HK-2 (cell line): ENCODE data around the gene ESX1.
"Not testable (repeated sequence)": the region's sequence is repeated elsewhere in the genome, so short reads cannot be mapped to it uniquely, and the experiment has no call there.

Source experiments
- DNase-seq: peaks from one replicate; pipeline ENCODE4 v3.0.0-alpha.2; 2018; ENCODE audit not compliant: unreplicated experiment

The ESX1 gene

GRCh38 chrX:104254442-104255115 is at the start of gene ESX1:
TSS of gene ESX1 (minus strand) at chrX:104254933. CDS start at chrX:104254849, 84 bp downstream.
- DNase-seq: peak; percentile 3

DNA sequence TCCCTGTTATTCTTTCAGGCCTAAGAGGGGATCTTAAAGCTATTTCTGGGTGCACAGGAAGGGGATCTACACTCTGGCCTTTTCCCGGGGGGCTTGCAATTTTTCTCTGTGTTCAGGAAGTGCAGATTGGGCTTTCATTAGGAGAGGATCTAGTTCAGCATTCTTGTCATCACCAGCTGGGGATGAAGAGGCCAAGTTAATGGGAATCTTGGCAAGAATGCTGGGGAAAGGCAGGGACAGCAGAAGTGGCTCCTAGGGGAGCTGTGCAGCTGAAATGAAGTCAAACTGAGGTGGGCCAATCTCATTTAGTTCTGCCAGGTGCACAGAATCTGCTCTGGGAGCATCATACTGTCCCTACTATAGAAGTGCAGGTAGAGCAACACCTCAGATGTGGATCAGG is 40.9 kb upstream of the ESX1 start:
- no peak for DNase-seq

DNA sequence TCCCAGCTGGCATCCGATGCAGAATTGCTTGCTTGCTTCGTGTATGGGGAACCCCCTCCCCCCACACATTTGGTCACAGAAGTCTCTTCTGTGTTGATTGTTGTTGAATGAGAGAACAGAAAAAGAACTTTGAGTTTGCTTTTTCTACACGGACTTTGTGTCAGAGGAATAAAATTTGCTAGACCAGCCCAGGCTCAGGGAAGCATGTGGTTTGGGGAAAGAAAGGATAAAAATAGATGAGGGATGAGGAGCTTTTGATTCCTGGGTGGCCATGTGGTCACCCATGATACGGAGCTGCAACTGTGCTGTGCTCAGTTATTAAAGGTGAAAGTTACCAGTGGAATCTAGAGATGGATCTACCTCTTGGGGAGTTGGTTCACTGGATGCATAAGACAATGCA is 34.2 kb upstream of the ESX1 start:
- no peak for DNase-seq

GRCh38 chrX:104288269-104288668 is 33.5 kb upstream of the ESX1 start:
- no peak for DNase-seq

DNA sequence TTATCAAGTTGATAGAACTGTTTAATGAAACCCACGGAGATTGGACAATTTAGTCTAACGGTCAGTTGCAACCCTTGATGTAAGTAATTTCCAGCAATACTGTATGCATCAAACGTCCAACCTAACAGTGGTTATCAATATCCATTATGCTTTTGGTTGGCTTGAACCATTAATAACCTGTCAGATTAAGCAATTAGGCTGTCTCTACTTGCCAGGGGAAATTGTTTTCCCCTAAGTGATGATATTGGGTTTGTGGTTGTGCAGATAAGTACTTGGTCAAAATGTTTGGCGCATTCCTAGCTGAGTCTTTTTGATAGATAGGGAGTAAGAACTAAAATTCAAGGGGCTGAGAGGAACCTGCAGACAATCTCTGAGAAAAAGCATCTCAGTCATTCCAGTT is 30.5 kb upstream of the ESX1 start:
- DNase-seq: no peak

GRCh38 chrX:104284507-104284906 is 29.8 kb upstream of the ESX1 start:
- no peak for DNase-seq

DNA sequence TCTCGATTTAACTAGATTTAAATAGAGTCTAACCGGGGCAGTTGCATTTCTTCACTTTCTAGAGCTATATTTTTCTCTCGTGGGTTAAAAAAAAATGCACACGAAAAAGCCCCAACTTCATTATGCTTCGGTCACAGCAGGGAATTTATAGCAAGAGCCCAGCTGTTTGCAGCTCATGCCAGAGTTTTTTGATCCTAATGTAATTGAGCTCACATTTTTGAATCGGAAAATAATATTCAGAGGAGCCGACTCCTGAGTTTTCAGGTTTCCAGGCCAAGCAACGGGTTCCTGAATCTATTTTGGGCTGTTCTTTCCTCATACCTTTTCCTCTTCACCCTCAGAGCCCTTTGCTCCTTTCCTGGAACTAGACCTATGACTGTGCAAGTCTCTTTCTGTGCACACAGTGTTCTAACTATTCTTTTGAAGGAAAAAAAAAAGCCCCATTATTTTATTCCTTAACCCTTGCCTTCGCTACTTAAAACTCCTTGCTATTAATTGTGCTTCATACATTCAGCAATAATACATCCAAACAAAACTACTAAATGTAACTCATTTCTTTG is 27.5 kb upstream of the ESX1 start:
- DNase-seq: no peak

DNA sequence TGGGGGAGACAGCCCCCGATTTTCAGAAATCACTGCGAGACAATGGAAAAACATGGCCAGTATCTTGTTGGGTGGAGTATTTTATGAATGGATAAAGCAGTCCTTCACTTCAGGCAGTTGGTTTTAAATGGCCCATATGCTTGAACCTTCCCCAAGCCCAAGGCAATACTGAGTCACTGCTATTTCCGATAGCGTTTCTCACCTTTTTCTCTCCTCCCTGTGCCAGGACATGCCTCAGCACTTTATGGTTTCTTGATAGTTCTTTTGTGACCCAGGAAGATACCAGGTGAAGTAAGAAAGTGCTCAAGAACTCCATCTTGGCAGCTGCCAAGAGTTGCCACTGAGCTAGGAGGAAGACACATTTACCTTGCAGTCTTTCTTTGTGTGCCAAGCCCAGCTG is 26.8 kb upstream of the ESX1 start:
- no peak for DNase-seq

DNA sequence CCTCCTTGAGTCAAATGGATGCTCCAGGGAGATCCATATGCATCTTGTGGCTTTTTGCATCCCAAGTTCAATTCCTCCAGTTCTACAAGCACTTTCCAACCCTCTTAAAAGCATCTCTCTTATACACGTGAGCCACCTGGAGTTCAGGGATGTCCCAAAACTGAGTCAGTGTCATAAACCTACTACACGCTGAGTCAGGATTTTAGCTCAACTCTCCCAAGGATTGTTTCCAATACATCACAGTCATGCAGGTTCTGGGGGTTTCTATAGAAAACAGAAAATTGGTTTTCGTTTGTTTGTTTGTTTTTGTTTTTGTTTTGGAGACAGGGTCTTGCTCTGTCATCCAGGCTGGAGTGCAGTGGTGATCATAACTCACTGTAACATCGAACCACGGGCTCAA is 25.9 kb upstream of the ESX1 start:
- no peak for DNase-seq

DNA sequence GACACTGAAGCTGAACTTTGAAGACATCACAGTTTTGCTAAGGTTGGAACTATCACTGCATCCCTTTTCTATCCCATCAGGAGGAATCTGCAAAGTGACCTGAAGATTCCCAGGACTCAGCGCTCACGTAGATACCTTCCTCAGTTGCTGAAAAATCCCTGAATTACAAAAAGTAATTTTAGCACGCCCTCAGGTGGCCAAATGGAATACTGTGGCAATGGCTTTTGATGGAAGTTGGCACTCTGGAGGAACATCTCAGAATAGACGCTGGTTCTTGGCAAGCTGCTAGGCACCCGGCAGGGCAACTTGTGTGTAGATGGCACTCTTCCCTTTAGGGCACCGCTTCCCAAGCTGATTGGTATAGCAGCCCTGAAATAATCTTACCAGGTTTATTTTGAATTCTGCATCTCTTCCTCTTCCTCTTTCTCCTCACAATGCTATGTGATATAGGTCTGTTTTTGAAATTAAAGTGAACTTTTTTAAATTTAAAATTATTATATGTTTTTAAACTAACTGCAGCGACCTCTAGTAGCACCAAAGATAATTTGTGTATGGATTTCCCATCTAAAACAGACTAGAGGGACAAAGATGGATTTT is 16.3 kb upstream of the ESX1 start:
- DNase-seq: peak; percentile 27

GRCh38 chrX:104270212-104270611 is 15.5 kb upstream of the ESX1 start:
- DNase-seq: no peak

- no peak for DNase-seq
These were observed 732 bp upstream of the ESX1 start for GRCh38 chrX:104255465-104255864.

GRCh38 chrX:104253567-104254441 is 929 bp downstream of the ESX1 start:
- peak; percentile 7 for DNase-seq

- no peak for DNase-seq
These were observed 4.3 kb downstream of the ESX1 start for GRCh38 chrX:104250470-104250869.

- DNase-seq: not testable (repeated sequence)
These were observed 24.7 kb downstream of the ESX1 start for GRCh38 chrX:104230060-104230459.

- no peak for DNase-seq
These were observed 43.5 kb downstream of the ESX1 start for GRCh38 chrX:104211187-104211586.

DNA sequence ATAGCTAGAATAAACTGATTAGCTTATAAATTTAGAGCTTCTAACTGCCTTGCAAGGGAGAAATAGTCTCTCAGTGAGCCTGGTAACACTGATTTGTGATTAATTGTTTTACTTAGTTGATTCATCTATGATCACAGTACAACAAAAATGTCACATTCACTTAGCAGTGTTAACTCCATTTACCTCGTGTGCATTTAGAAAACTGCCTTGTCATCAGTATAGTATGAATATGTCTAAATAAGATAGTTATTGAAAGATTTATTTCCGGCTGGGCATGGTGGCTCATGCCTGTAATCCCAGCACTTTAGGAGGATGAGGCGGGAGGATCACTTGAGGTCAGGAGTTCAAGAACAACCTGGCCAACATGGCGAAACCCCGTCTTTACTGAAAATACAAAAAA is 49.2 kb downstream of the ESX1 start:
- no peak for DNase-seq
